Stimulated activated CD4-positive, alpha-beta T cell treated with anti-CD3 and anti-CD28 coated beads, Interleukin-2, amount 100 ng/mL, for 4 hours (primary cell): ENCODE data around the gene ACBD6.

Experiments used
- DNase-seq: peaks from one replicate; pipeline ENCODE4 v3.0.0-alpha.2; 2020; ENCODE audit warnings: low read depth

Gene ACBD6

GRCh38 chr1:180525715-180526039 is 23.3 kb upstream of the ACBD6 start:
- no peak for DNase-seq

GRCh38 chr1:180524915-180525714 is 22.7 kb upstream of the ACBD6 start:
- no peak for DNase-seq

- no peak for DNase-seq
These were observed 22.0 kb upstream of the ACBD6 start for GRCh38 chr1:180524160-180524914.

- DNase-seq: no peak
These were observed 19.8 kb upstream of the ACBD6 start for GRCh38 chr1:180522213-180522515.

GRCh38 chr1:180521474-180522212 is 19.3 kb upstream of the ACBD6 start:
- DNase-seq: no peak

- no peak for DNase-seq
These were observed 17.5 kb upstream of the ACBD6 start for GRCh38 chr1:180519846-180520245.

- DNase-seq: peak; percentile 33
These were observed 13.5 kb upstream of the ACBD6 start for GRCh38 chr1:180515857-180516388.

GRCh38 chr1:180515364-180515763 is 13.0 kb upstream of the ACBD6 start:
- DNase-seq: no peak

- DNase-seq: no peak
These were observed 11.2 kb upstream of the ACBD6 start for GRCh38 chr1:180513531-180513930.

GRCh38 chr1:180510882-180511281 is 8.5 kb upstream of the ACBD6 start:
- no peak for DNase-seq

GRCh38 chr1:180508725-180509097 is 6.3 kb upstream of the ACBD6 start:
- no peak for DNase-seq

GRCh38 chr1:180507795-180508724 is 5.7 kb upstream of the ACBD6 start:
- DNase-seq: no peak

- no peak for DNase-seq
These were observed 3.5 kb upstream of the ACBD6 start for GRCh38 chr1:180505732-180506335.

- DNase-seq: no peak
These were observed 1.8 kb upstream of the ACBD6 start for GRCh38 chr1:180504186-180504585.

GRCh38 chr1:180503280-180503862 is 994 bp upstream of the ACBD6 start:
- no peak for DNase-seq

- DNase-seq: no peak
These were observed 464 bp downstream of the ACBD6 start for GRCh38 chr1:180501865-180502360.

- DNase-seq: no peak
These were observed 1.7 kb downstream of the ACBD6 start for GRCh38 chr1:180500689-180501088.

GRCh38 chr1:180498594-180498993 is 3.8 kb downstream of the ACBD6 start:
- DNase-seq: no peak

GRCh38 chr1:180497826-180498225 is 4.6 kb downstream of the ACBD6 start:
- no peak for DNase-seq

- no peak for DNase-seq
These were observed 8.0 kb downstream of the ACBD6 start for GRCh38 chr1:180494370-180494769.

GRCh38 chr1:180489976-180490375 is 12.4 kb downstream of the ACBD6 start:
- DNase-seq: no peak
